GM18858 (cell line): Measurements from ENCODE around the gene PPL.
"Not testable (repeated sequence)": the region's sequence is repeated elsewhere in the genome, so short reads cannot be mapped to it uniquely, and the experiment has no call there.

ENCODE experiments used
- ATAC-seq: cut with Tn5 transposase; IDR thresholded peaks from one replicate; pipeline ENCODE4 v1.9.1; 2021; ENCODE audit not compliant: unreplicated experiment

The PPL gene

DNA sequence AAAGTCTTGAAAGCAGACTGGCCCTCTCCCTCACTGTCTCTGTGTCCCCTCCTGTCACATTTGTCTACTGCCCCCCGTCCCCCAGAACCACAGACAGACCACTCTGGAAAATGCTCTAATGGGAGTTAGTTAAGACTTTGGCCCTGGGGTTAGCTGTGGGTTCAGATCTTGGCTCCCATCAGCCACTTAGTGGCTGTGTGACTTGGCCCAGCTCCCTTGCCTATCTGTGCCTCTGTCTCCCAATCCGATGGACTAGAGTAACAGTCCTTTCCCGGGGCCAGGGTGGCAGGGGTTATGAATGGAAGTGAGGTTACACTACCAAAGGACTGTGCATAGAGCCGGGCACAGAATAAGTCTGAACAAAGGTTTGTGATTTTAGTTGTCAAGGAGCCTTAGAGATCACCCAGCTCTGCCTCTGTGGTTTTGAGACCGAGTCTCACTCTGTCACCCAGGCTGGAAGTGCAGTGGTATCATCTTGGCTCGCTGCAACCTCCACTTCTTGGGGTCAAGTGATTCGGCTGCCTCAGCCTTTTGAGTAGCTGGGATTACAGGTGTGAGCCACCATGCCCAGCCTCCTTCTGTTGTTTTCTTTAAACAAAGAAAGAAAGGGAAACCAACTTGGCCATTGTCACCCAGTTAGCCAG lies 23.7 kb downstream of the PPL start:
- ATAC-seq, result no peak

GRCh38 chr16:4911970-4912386 lies 25.0 kb downstream of the PPL start:
- no peak for ATAC-seq

DNA sequence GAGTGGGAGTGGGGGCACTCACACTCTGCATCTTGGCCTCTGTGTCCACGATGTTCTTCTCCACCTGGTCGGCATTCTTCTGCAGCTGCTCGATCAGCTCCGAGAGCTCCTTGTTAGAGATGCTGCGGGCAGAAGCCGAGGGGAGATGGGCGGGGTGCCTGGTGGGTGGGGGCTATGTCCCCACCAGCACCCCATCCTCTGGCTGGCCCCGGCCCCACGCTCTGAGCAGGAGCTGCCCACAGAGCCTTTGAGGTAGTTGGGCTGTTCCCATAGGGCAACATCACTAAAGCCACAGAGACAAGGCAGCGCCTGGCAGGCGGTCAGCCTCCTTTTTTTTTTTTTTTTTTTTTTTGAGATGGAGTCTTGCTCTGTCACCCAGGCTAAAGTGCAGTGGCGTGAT lies 26.1 kb downstream of the PPL start:
- ATAC-seq, result no peak

GRCh38 chr16:4909825-4910224 lies 27.1 kb downstream of the PPL start:
- ATAC-seq, result no peak

- no peak for ATAC-seq
These were observed 28.0 kb downstream of the PPL start for GRCh38 chr16:4908854-4909401.

- no peak for ATAC-seq
These were observed 31.9 kb downstream of the PPL start for GRCh38 chr16:4904942-4905615.

- no peak for ATAC-seq
These were observed 32.6 kb downstream of the PPL start for GRCh38 chr16:4904108-4904941.

GRCh38 chr16:4902038-4902437 lies 34.9 kb downstream of the PPL start:
- ATAC-seq, result no peak

- no peak for ATAC-seq
These were observed 36.2 kb downstream of the PPL start for GRCh38 chr16:4900750-4901149.

DNA sequence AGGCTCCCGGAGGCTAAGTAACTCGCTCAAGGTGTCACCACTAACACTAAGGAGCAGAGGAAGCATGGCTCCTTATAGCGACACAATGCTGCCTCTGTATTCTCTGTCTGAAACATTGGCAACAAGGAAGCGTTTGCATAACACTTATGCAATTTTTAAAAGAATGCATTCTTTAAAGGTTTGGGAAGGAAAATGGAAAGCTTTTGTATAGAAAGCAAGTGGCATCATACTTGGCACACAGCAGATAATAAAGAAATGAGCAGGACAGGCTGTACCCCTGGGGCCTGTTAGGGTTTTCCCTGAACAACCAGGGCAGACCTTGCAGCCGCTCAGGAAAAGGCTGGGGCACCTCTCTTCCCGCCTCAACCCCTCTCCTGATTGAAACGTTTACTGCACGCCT lies 36.9 kb downstream of the PPL start:
- ATAC-seq, result no peak

DNA sequence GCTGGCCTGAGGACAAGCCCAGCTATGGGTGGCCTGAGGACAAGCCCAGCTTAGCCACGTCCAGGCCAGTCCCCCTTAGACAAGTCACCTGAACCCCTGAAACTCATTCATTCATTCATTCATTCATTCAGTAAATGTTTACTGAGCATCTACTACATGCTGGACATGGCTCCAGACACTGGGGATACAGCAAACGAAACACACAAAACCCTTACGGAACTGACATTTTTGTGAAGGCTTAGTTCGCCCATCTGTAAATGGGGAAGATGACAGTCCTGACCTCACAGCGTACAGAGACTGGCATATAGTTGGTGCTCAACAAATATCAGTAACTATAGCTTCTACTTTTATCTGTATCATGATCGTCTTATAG lies 37.5 kb downstream of the PPL start:
- ATAC-seq, result no peak

GRCh38 chr16:4898811-4899473 lies 38.0 kb downstream of the PPL start:
- no peak for ATAC-seq

- no peak for ATAC-seq
These were observed 39.6 kb downstream of the PPL start for GRCh38 chr16:4897328-4897727.

GRCh38 chr16:4896761-4897160 lies 40.2 kb downstream of the PPL start:
- ATAC-seq, result not testable (repeated sequence)

GRCh38 chr16:4895366-4895765 lies 41.6 kb downstream of the PPL start:
- ATAC-seq, result no peak

DNA sequence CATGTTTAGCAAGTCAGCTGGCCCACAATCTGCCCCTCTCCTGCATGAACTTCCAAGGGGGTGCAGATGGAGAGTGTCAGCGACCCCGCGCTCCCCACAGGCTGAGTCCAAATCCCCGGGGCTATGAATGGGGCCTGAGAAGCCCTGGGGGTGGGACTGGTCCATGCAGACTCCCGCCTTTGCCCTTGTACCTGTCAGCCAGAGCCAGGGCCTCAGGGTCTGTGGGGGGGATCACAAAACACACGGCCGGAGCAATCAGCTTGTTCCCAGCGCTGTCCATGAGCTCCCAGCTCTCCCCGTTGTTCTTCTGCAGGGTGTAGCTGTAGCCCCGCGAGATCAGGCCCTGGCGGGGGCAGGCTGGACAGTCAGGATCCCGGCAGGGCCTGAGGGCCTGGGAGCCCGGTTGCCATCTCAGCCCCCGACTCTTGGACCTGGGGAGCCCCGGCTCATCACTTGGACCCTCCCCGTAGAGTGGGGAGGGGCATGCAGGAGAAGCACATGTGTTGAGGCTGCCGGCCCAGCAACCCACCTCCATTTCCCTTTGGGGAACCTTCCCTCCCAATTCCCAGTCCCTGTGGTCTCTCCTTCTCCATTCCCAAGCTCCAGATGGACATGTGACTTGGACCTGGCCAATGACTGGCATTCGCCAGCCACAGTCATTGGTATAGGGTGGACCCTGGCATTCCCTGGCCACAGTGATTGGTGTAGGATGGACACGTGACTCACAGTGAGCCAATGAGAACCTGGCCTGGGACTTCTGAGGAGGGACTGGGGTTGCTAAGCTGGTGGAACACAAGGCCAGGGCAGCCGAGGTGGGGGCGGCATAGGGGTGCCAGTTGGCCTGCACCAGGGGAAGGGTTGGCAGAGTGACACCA lies 42.4 kb downstream of the PPL start:
- ATAC-seq, result no peak

- ATAC-seq, result no peak
These were observed 43.7 kb downstream of the PPL start for GRCh38 chr16:4893103-4893862.

DNA sequence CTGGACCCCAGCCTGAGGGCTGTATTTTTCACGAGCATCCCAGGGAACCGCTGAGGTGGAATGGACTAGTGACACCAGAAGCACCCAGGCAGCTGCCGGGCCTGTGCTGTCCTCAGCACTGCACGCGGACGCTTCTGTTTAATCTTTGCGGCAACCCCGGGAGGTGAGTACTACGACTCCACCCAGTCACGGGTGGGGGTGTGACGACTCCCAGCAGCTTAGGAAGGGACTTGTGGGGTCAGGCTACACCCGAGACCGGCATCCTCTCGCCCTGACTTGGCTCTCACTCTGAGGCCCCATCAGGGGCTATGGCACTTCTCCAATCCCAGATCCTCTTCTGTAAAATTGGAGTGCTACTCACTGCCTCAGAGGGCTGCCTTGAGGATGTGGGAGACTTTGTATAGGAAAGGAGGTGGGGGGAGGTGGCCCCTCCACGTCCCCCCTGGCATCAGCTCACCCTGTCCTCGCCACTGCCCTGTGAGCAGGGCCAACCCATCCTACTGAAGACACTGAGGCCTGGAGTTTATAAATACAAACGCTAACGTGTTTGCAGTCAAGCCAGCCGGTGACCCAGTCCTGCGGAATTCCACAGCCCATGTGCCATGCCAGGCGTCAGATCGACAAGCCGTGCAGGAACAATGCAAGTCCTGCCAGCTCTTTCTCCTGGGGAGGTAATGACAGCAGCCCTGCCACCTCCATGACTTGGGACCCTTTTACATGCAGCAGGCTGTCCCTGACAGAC lies 44.4 kb downstream of the PPL start:
- no peak for ATAC-seq

- no peak for ATAC-seq
These were observed 45.1 kb downstream of the PPL start for GRCh38 chr16:4891886-4892216.
